SK-N-MC (cell line): ENCODE data around the gene KCNH1.

Source experiments
- EZH2 ChIP-seq: fragments of 200-600 bp; sonication (generic); IDR thresholded peaks from one replicate; pipeline ENCODE4 v1.6.1; 2017; ENCODE audit warnings: antibody characterized with exemption
- POLR2AphosphoS5 ChIP-seq: IDR thresholded peaks from 2 replicates; pipeline ENCODE4 v1.6.1; 2012; ENCODE audit warnings: mild to moderate bottlenecking, low read depth, low read length, borderline replicate concordance

DNA sequence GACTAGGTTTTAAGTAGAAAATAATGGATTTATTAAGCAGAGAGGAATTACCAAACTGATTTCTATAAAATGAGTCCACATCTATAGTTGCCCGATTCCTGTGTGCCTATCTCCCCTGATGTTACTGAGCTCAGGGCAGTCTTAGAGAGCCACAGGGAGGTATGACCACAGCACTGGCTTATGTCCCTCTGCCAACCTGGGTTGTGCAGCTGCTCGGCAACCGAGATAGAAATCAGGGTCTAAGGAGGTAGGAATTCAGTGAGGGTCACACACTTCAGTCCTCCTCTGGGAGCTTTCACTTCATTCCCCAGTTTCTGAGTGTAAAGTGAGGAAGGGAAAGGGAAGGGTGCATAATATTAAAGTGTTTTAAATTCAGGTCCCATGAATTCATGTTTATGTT is 386.8 kb downstream of the KCNH1 start:
- TF ChIP-seq EZH2, result no peak
- no peak for TF ChIP-seq POLR2AphosphoS5
